Astrocyte (in vitro differentiated cells and primary cell): Measurements from ENCODE around the gene TTC33.
"Not testable (repeated sequence)": the region's sequence is repeated elsewhere in the genome, so short reads cannot be mapped to it uniquely, and the experiment has no call there.

ENCODE experiments used
- EZH2 ChIP-seq: IDR thresholded peaks from 2 replicates; pipeline ENCODE4 v1.6.1; 2012; ENCODE audit warnings: mild to moderate bottlenecking, low read length, inconsistent platforms; ENCODE audit not compliant: insufficient read depth
- TF ChIP-seq, protein P1 (sequence below): IDR thresholded peaks from 2 replicates; pipeline ENCODE4 v1.5.1; 2011; ENCODE audit warnings: low read depth, mild to moderate bottlenecking, inconsistent platforms, low read length, moderate library complexity; ENCODE audit not compliant: insufficient read depth

DNA sequence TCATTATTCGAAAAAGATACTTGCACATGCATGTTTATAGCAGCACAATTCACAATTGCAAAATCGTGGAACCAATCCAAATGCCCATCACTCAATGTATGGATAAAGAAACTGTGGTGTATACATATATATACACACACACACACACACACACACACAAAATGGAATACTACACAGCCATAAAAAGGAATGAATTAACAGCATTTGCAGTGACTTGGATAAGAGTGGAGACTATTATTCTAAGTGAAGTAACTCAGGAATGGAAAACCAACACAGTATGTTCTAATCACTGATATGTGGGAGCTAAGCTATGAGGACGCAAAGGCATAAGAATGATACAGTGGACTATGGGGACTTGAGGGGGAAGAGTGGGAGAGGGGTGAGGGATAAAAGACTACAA is 39.1 kb upstream of the TTC33 start:
- TF ChIP-seq, protein P1, sequence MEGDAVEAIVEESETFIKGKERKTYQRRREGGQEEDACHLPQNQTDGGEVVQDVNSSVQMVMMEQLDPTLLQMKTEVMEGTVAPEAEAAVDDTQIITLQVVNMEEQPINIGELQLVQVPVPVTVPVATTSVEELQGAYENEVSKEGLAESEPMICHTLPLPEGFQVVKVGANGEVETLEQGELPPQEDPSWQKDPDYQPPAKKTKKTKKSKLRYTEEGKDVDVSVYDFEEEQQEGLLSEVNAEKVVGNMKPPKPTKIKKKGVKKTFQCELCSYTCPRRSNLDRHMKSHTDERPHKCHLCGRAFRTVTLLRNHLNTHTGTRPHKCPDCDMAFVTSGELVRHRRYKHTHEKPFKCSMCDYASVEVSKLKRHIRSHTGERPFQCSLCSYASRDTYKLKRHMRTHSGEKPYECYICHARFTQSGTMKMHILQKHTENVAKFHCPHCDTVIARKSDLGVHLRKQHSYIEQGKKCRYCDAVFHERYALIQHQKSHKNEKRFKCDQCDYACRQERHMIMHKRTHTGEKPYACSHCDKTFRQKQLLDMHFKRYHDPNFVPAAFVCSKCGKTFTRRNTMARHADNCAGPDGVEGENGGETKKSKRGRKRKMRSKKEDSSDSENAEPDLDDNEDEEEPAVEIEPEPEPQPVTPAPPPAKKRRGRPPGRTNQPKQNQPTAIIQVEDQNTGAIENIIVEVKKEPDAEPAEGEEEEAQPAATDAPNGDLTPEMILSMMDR, result not testable (repeated sequence)
- not testable (repeated sequence) for TF ChIP-seq EZH2
